DND-41 (cell line): Measurements from ENCODE around the gene CCDC6.
A peak's percentile ranks its signal among the peaks of the same experiment; 100 is the strongest.

ENCODE experiments used
- ATAC-seq: fragments of 200-7000 bp; cut with Tn5 transposase; 3 replicates; pipeline ENCODE4 v1.9.1; 2021; ENCODE audit warnings: low read depth; ENCODE audit not compliant: insufficient read depth
- DNase-seq: peaks from one replicate; pipeline ENCODE4 v3.0.0-alpha.2; 2020
- H2AFZ ChIP-seq: 2 replicates; pipeline ENCODE4 v1.6.0; 2012; ENCODE audit warnings: low read depth, low read length
- H3K27ac ChIP-seq: 2 replicates; pipeline ENCODE4 v1.5.1; 2012; ENCODE audit warnings: low read length, inconsistent platforms
- H3K27me3 ChIP-seq: fragments of 200-600 bp; sonication (generic); 2 replicates; pipeline ENCODE4 v1.6.0; 2012; ENCODE audit warnings: low read length, mild to moderate bottlenecking, inconsistent platforms; ENCODE audit not compliant: insufficient read depth, poor library complexity
- H3K36me3 ChIP-seq: 2 replicates; pipeline ENCODE4 v1.5.1; 2012; ENCODE audit warnings: low read length, inconsistent platforms; ENCODE audit not compliant: insufficient read depth
- H3K4me1 ChIP-seq: 2 replicates; pipeline ENCODE4 v1.5.1; 2012; ENCODE audit warnings: mild to moderate bottlenecking, low read length; ENCODE audit not compliant: insufficient read depth
- H3K4me2 ChIP-seq: 2 replicates; pipeline ENCODE4 v1.6.0; 2012; ENCODE audit warnings: mild to moderate bottlenecking, moderate library complexity, low read length, inconsistent platforms; ENCODE audit not compliant: insufficient read depth
- H3K4me3 ChIP-seq, 2 experiments: fragments of 200-600 bp in 1 of 2; shearing (Covaris generic) in 1 of 2; 2 replicates each; pipeline ENCODE4 v1.5.1; 2012 to 2016; ENCODE audit warnings: inconsistent platforms in 2 of 2, low read length in 2 of 2, mild to moderate bottlenecking in 2 of 2, low read depth in 1 of 2, moderate library complexity in 1 of 2
- H3K79me2 ChIP-seq: 2 replicates; pipeline ENCODE4 v1.6.0; 2012; ENCODE audit warnings: low read length, inconsistent platforms; ENCODE audit not compliant: insufficient read depth
- H3K9ac ChIP-seq: 2 replicates; pipeline ENCODE4 v1.6.0; 2012; ENCODE audit warnings: low read depth, mild to moderate bottlenecking, inconsistent platforms, low read length, moderate library complexity
- H3K9me3 ChIP-seq: 2 replicates; pipeline ENCODE4 v1.5.1; 2012; ENCODE audit warnings: low read length, moderate library complexity, mild to moderate bottlenecking, inconsistent platforms; ENCODE audit not compliant: insufficient read depth, severe bottlenecking
- H4K20me1 ChIP-seq: 2 replicates; pipeline ENCODE4 v1.6.0; 2012; ENCODE audit warnings: low read length; ENCODE audit not compliant: insufficient read depth
- EZH2 ChIP-seq: IDR thresholded peaks from 3 replicates; pipeline ENCODE4 v1.6.1; 2012; ENCODE audit warnings: borderline replicate concordance, low read depth, mild to moderate bottlenecking, moderate library complexity, low read length, inconsistent platforms; ENCODE audit not compliant: severe bottlenecking
- TF ChIP-seq, protein P1 (sequence below): IDR thresholded peaks from 2 replicates; pipeline ENCODE4 v1.5.1; 2012; ENCODE audit warnings: borderline replicate concordance, low read length, moderate library complexity, mild to moderate bottlenecking; ENCODE audit not compliant: poor library complexity, severe bottlenecking; ENCODE audit errors: extremely low read depth

CCDC6 gene

DNA sequence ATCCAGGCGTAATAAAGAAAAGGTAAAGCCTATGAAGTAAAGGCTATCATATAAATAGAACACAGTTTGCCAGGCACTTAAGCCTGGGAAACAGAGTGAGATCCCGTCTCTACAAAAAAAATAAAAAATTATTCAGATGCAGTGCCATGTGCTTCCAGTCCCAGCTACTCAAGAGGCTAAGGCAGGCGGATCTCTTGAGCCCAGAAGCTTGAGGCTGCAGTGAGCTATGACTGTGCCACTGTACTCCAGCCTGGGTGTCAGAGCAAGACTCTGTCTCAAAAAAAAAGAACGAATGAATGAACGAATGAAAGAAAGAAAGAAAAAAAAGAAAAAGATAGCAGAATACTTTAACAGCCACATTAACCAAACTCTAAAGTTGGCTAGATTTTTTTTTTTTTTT is 85.9 kb downstream of the CCDC6 start:
- H2AFZ ChIP-seq = no peak overlapping the region
- no peak for TF ChIP-seq EZH2
- TF ChIP-seq, protein P1, sequence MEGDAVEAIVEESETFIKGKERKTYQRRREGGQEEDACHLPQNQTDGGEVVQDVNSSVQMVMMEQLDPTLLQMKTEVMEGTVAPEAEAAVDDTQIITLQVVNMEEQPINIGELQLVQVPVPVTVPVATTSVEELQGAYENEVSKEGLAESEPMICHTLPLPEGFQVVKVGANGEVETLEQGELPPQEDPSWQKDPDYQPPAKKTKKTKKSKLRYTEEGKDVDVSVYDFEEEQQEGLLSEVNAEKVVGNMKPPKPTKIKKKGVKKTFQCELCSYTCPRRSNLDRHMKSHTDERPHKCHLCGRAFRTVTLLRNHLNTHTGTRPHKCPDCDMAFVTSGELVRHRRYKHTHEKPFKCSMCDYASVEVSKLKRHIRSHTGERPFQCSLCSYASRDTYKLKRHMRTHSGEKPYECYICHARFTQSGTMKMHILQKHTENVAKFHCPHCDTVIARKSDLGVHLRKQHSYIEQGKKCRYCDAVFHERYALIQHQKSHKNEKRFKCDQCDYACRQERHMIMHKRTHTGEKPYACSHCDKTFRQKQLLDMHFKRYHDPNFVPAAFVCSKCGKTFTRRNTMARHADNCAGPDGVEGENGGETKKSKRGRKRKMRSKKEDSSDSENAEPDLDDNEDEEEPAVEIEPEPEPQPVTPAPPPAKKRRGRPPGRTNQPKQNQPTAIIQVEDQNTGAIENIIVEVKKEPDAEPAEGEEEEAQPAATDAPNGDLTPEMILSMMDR = no peak
- no peak overlapping the region for H3K9ac ChIP-seq
- peaks cover 16% of the 10 kb centered on the region for H3K36me3 ChIP-seq
- no peak overlapping the region for H3K27ac ChIP-seq
- no peak overlapping the region for H3K4me2 ChIP-seq
- H3K4me1 ChIP-seq = peaks cover 14% of the 10 kb centered on the region
- DNase-seq (no peak), ATAC-seq (no peak)
- H4K20me1 ChIP-seq = peaks cover 8% of the 10 kb centered on the region
- no peaks in the 10 kb centered on the region for H3K27me3 ChIP-seq
- H3K4me3 ChIP-seq = no peak overlapping the region
- no peaks in the 10 kb centered on the region for H3K9me3 ChIP-seq
- H3K79me2 ChIP-seq = 0 out of 2 replicates have a peak, but pooled peaks cover 5% of the 10 kb centered on the region

DNA sequence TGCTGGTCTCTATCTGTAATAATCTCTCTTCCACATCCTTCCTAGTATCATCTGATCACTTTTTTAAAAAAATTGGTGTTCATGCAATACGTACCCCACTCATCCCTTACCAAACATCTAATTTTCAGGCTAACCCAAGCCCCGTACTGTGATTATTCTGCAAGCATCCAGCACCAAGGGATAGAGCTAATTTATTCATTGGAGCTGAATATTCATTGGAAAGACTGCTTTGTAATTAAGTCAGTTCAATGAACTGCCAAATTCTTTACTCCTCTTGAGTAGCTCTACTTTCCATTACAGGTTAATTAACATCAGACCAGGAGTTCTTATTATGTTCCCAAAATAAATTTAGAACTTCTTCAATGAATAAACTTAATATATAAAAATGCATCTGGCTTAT is 86.7 kb downstream of the CCDC6 start:
- Histone ChIP-seq H4K20me1 (peaks cover 8% of the 10 kb centered on the region), H3K4me3 (no peak overlapping the region), H3K4me1 (peaks cover 14% of the 10 kb centered on the region), H3K79me2 (0 out of 2 replicates have a peak, but pooled peaks cover 2% of the 10 kb centered on the region), H2AFZ (no peak overlapping the region), H3K36me3 (peaks cover 19% of the 10 kb centered on the region), H3K4me2 (no peak overlapping the region), H3K27ac (no peak overlapping the region), H3K27me3 (no peaks in the 10 kb centered on the region), H3K9ac (no peak overlapping the region), H3K9me3 (no peaks in the 10 kb centered on the region)
- ATAC-seq = no peak
- TF ChIP-seq, protein P1 = no peak
- TF ChIP-seq EZH2 = no peak
- DNase-seq = no peak

DNA sequence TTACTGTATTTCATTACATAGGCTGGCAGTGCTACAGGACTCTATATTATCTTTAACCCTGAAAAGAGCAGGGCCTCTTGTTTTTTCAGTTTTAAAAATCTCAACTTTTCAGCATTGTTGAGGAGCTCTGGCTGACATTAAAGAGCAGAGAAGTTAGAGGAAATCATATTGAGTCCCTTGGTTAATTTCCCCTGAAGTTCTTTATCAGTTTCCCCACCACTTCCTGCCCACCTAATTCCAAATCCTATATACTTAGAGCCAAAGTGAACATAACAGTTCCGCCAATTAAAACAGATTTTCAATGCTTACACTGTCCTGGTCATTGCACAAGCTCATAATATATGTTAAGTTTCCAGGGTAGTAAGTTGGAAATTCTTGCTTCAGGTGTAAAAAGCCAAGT is 87.1 kb downstream of the CCDC6 start:
- peak; percentile 74 for ATAC-seq
- no peak overlapping the region for H3K27ac ChIP-seq
- H3K4me2 ChIP-seq = no peak overlapping the region
- H3K4me1 ChIP-seq = peaks cover 14% of the 10 kb centered on the region
- peaks cover 19% of the 10 kb centered on the region for H3K36me3 ChIP-seq
- no peaks in the 10 kb centered on the region for H3K27me3 ChIP-seq
- H3K9me3 ChIP-seq = no peaks in the 10 kb centered on the region
- H3K79me2 ChIP-seq = 0 out of 2 replicates have a peak, but pooled peaks cover 2% of the 10 kb centered on the region
- H3K4me3 ChIP-seq = no peak overlapping the region
- DNase-seq = no peak
- no peak for TF ChIP-seq EZH2
- TF ChIP-seq, protein P1 = no peak
- H2AFZ ChIP-seq = no peak overlapping the region
- H3K9ac ChIP-seq = no peak overlapping the region
- H4K20me1 ChIP-seq = peaks cover 8% of the 10 kb centered on the region

DNA sequence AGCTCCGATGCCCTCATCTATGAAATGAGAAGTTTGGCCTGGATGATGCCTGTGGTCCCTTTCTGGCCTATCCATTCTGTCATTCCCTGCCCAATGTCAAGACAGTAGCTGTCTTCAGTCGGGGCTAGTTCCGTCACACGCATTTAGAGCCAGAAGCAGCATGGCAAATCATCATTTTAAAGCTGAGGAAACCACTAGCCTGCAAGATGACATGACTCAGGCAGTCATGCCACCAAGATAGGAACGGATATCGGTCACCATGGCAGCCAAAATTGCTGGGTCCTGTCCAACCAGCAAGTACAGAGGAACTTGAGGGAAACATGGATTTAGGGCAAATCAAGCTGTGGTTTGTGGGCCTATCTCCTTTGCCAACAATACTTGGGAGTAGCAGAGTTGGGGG is 88.6 kb downstream of the CCDC6 start:
- H3K9ac ChIP-seq = no peak overlapping the region
- peaks cover 25% of the 10 kb centered on the region for H3K36me3 ChIP-seq
- TF ChIP-seq, protein P1 = no peak
- TF ChIP-seq EZH2 = no peak
- H3K27ac ChIP-seq = no peak overlapping the region
- DNase-seq (no peak), ATAC-seq (no peak)
- no peak overlapping the region for H3K4me2 ChIP-seq
- H3K4me1 ChIP-seq = peaks cover 14% of the 10 kb centered on the region
- no peaks in the 10 kb centered on the region for H3K9me3 ChIP-seq
- H4K20me1 ChIP-seq = peaks cover 8% of the 10 kb centered on the region
- no peaks in the 10 kb centered on the region for H3K27me3 ChIP-seq
- no peak overlapping the region for H3K4me3 ChIP-seq
- H2AFZ ChIP-seq = no peak overlapping the region
- 0 out of 2 replicates have a peak, but pooled peaks cover 2% of the 10 kb centered on the region for H3K79me2 ChIP-seq
